Ovary (tissue), 3 donors: ENCODE measurements around the gene PHACTR1.
"Not testable (repeated sequence)": the region's sequence is repeated elsewhere in the genome, so short reads cannot be mapped to it uniquely, and the experiment has no call there.

Experiments used
- EP300 ChIP-seq: sonication (generic); formaldehyde crosslinking; IDR thresholded peaks from one replicate; pipeline ENCODE4 v1.6.1; 2017; ENCODE audit warnings: antibody characterized with exemption
- POLR2A ChIP-seq: fragments of 450-650 bp; IDR thresholded peaks from one replicate; pipeline ENCODE4 v1.6.1; 2017; ENCODE audit warnings: antibody characterized with exemption, mild to moderate bottlenecking, moderate library complexity
- TF ChIP-seq, protein P1 (sequence below), 3 donors: fragments of 450-650 bp in 2 of 3; fragments of 200-600 bp in 1 of 3; IDR thresholded peaks; one replicate each; pipeline versions ENCODE4 v1.5.1 to v1.8.0; 2016 to 2022; ENCODE audit warnings: antibody characterized with exemption in 3 of 3, mild to moderate bottlenecking in 1 of 3
- donor health status: DM: no; HTN: no; CAD: no.

DNA sequence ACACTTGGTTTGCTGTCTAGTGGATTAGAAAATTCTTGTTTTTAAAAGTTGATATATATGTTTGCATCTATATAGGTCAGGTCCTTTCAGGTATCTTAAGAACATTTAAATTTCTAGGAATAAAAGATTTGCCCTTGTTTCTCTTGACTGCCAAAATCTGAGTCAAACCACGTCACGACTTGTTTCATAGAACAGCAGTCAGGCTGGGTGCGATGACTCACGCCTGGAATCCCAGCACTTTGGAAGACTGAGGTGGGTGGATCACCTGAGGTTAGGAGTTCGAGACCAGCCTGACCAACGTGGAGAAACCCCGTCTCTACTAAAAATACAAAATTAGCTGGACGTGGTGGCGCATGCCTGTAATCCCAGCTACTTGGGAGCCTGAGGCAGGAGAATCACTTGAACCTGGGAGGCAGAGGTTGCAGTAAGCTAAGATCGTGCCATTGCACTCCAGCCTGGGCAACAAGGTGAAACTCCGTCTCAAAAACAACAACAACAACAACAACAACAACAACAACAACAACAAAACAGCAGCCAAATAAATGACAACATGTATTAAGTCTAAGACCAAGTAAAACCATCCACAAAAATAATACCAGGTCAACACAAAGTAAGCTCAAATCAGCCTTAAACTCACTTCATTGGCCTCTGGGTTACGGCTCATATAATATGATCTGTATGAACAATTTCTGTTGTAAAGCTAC lies 46.3 kb downstream of the PHACTR1 start:
- TF ChIP-seq, protein P1, sequence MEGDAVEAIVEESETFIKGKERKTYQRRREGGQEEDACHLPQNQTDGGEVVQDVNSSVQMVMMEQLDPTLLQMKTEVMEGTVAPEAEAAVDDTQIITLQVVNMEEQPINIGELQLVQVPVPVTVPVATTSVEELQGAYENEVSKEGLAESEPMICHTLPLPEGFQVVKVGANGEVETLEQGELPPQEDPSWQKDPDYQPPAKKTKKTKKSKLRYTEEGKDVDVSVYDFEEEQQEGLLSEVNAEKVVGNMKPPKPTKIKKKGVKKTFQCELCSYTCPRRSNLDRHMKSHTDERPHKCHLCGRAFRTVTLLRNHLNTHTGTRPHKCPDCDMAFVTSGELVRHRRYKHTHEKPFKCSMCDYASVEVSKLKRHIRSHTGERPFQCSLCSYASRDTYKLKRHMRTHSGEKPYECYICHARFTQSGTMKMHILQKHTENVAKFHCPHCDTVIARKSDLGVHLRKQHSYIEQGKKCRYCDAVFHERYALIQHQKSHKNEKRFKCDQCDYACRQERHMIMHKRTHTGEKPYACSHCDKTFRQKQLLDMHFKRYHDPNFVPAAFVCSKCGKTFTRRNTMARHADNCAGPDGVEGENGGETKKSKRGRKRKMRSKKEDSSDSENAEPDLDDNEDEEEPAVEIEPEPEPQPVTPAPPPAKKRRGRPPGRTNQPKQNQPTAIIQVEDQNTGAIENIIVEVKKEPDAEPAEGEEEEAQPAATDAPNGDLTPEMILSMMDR (IDR thresholded peaks at IDR 0.05): not testable (repeated sequence)
- TF ChIP-seq EP300, POLR2A: not testable (repeated sequence)
